22Rv1 (cell line): ENCODE measurements around the gene ZBED2.

Experiments
- CTCF ChIP-seq: fragments of 450-650 bp; IDR thresholded peaks from 2 replicates; pipeline ENCODE4 v1.5.1; 2017; ENCODE audit warnings: mild to moderate bottlenecking
- ZFX ChIP-seq: fragments of 450-650 bp; IDR thresholded peaks from 2 replicates; pipeline ENCODE4 v1.6.1; 2017; ENCODE audit warnings: antibody characterized with exemption, borderline replicate concordance

DNA sequence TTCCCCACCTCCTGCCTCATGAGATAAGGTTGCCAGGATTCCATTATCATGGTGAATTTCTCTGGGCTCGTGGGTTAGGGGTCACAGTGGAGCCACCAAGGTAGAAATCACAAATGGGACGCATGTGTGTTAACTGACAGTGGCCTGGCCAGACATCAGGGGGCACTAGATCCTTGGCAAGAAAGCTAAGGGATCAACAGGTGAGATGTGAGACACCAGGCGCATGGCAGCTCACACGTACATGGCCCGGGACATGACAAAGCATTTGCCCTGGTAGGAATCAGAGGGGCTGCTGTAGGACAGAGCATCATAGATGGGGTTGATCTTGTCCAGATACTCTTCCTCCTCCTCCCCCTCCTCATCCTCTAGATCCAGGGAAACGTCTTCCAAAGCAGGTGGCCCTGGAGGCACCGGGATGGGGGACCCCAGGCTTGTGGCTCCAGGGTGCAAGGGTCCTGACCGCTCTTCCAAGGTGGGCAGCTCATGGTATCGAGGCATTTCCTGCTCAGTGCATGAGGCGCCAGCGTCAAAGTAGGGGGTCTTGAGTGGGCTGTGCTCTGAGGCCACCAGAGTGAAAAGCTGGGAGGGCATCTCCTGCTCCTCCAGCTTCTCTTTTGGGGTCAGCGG is 24.6 kb downstream of the ZBED2 start:
- TF ChIP-seq CTCF (no peak), ZFX (no peak)
